ENCODE data around the gene FAM25A.

DNA sequence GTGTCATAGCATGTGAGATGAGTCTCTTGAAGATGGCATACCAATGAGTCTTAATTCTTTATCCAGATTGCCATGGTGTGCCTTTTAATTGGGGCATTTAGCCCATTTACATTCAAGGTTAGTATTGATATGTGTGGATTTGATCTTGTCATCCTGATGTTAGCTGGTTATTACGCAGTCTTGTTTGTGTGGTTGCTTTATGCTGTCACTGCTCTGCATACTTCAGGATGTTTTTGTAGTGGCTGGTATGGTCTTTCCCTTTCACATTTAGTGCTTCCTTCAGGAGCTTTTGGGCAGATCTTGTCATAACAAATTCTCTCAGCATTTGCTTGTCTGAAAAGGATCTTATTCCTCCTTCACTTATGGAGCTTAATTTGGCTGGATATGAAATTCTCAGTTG, 16.5 kb downstream of the FAM25A start:
- TF ChIP-seq POLR2A (IDR thresholded peaks at IDR 0.05), result no peak
- TF ChIP-seq, protein P1, sequence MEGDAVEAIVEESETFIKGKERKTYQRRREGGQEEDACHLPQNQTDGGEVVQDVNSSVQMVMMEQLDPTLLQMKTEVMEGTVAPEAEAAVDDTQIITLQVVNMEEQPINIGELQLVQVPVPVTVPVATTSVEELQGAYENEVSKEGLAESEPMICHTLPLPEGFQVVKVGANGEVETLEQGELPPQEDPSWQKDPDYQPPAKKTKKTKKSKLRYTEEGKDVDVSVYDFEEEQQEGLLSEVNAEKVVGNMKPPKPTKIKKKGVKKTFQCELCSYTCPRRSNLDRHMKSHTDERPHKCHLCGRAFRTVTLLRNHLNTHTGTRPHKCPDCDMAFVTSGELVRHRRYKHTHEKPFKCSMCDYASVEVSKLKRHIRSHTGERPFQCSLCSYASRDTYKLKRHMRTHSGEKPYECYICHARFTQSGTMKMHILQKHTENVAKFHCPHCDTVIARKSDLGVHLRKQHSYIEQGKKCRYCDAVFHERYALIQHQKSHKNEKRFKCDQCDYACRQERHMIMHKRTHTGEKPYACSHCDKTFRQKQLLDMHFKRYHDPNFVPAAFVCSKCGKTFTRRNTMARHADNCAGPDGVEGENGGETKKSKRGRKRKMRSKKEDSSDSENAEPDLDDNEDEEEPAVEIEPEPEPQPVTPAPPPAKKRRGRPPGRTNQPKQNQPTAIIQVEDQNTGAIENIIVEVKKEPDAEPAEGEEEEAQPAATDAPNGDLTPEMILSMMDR (IDR thresholded peaks at IDR 0.05), result no peak

All from ovary (tissue), 3 donors.